CD4-positive, alpha-beta memory T cell (primary cell): Measurements from ENCODE around the gene CACNA1C. TPM values are rescaled to one million over a fixed set of nuclear protein-coding genes. Genes with fewer than 3 reads are reported as not detected.
A peak's percentile ranks its signal among the peaks of the same experiment; 100 is the strongest.

ENCODE experiments used
- CTCF ChIA-PET: fragments of 350-600 bp; sonication (Branson Sonifier 250); formaldehyde crosslinking; loops from one replicate; lab custom pipeline; 2021; ENCODE audit warnings: inconsistent platforms; ENCODE audit not compliant: partially characterized antibody; lab: Charles Lee
- POLR2A ChIA-PET: fragments of 350-600 bp; sonication (Branson Sonifier 250); formaldehyde crosslinking; loops from one replicate; lab custom pipeline; 2021; ENCODE audit not compliant: partially characterized antibody; lab: Charles Lee
- DNase-seq, 5 donors: peaks; one replicate each; pipeline versions ENCODE4 v3.0.0 to v3.0.0-alpha.2; 2020 to 2022; ENCODE audit warnings: mixed read lengths in 1 of 5
- H3K27ac ChIP-seq: one replicate; pipeline ENCODE4 v1.7.0; 2013; ENCODE audit warnings: low read depth, low read length
- H3K27me3 ChIP-seq: 2 replicates; pipeline ENCODE4 v1.7.0; 2013; ENCODE audit warnings: mild to moderate bottlenecking, low read length, moderate library complexity; ENCODE audit not compliant: insufficient read depth
- H3K36me3 ChIP-seq: 2 replicates; pipeline ENCODE4 v1.7.0; 2013; ENCODE audit warnings: mild to moderate bottlenecking, low read length, moderate library complexity; ENCODE audit not compliant: insufficient read depth
- H3K4me1 ChIP-seq: 2 replicates; pipeline ENCODE4 v1.7.0; 2013; ENCODE audit warnings: mild to moderate bottlenecking, low read length, moderate library complexity; ENCODE audit not compliant: insufficient read depth
- H3K4me3 ChIP-seq, 2 donors: one replicate each; pipeline ENCODE4 v1.7.0; 2013; ENCODE audit warnings: low read length in 2 of 2, mild to moderate bottlenecking in 1 of 2
- H3K9me3 ChIP-seq, 2 donors: one replicate each; pipeline ENCODE4 v1.7.0; 2013; ENCODE audit warnings: low read length in 2 of 2, control low read depth in 1 of 2; ENCODE audit not compliant: control insufficient read depth in 1 of 2
- H3K27ac Mint-ChIP-seq, 7 donors: one replicate each; pipeline ENCODE4 v1.8.0; 2020 to 2021; ENCODE audit warnings: mixed read lengths in 7 of 7, mild to moderate bottlenecking in 6 of 7, inconsistent platforms in 3 of 7, moderate library complexity in 3 of 7
- H3K27me3 Mint-ChIP-seq, 2 donors: one replicate each; pipeline ENCODE4 v1.8.0; 2020 to 2021; ENCODE audit warnings: mixed read lengths in 2 of 2
- H3K36me3 Mint-ChIP-seq, 2 donors: one replicate each; pipeline ENCODE4 v1.8.0; 2020 to 2021; ENCODE audit warnings: mixed read lengths in 2 of 2, inconsistent platforms in 1 of 2, mild to moderate bottlenecking in 1 of 2
- H3K4me1 Mint-ChIP-seq, 4 donors: one replicate each; pipeline ENCODE4 v1.8.0; 2020 to 2021; ENCODE audit warnings: mixed read lengths in 4 of 4, mild to moderate bottlenecking in 1 of 4
- H3K4me3 Mint-ChIP-seq, 8 donors: one replicate each; pipeline ENCODE4 v1.8.0; 2020 to 2021; ENCODE audit warnings: mixed read lengths in 8 of 8, mild to moderate bottlenecking in 7 of 8, moderate library complexity in 6 of 8, inconsistent platforms in 3 of 8
- H3K9me3 Mint-ChIP-seq, 8 donors: one replicate each; pipeline ENCODE4 v1.8.0; 2020 to 2021; ENCODE audit warnings: mixed read lengths in 8 of 8, mild to moderate bottlenecking in 5 of 8, inconsistent platforms in 3 of 8, moderate library complexity in 1 of 8
- intact Hi-C: fragments of 100-400 bp; cut with micrococcal nuclease; formaldehyde crosslinking; loops from one replicate; pipeline ENCODE4 v1.15.1; 2023
- polyA plus RNA-seq, 2 donors: library from polyadenylated mRNA; unstranded; fragments of 300-500 nt; fragmentation: Illumina TruSeq; gene quantifications; one replicate each; pipeline ENCODE4 v1.2.3, GENCODE V29; 2021
- total RNA-seq, 2 experiments: library from RNA; stranded (reverse); gene quantifications; one replicate each; pipeline ENCODE4 v1.2.3, GENCODE V29; 2021

Gene CACNA1C
- total and polyA plus RNA-seq, 4 experiments from 2014 or later, result 0.05 to 0.21 (median 0.07) TPM

DNA sequence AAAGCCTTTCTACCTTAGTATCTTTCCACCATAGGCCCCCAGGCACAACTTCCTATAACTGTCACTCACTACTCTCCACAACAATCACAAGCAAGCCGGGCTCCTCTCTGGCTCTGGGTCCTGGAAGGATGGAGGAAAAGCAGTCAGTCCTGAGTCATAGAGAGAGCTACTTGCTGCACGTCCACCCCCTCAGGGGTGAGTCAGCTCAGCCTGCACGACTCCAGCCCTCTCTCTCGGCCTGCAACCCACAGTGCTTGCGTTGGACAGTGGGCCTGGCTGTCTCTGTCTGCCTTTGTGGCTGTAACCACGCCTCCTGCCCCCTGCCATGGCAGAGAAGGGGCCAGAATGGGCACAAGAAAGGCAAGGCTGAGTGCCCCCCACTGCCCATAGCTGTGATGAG is 587.9 kb downstream of the CACNA1C start:
- no peak overlapping the region for H3K27ac Mint-ChIP-seq
- DNase-seq, result no peak
- no peak overlapping the region for H3K27ac ChIP-seq
- H3K4me1 Mint-ChIP-seq, result peaks cover 12 to 30% (median 17%) of the 10 kb centered on the region in 4 donors
- H3K27me3 Mint-ChIP-seq, result peaks cover 15 to 40% of the 10 kb centered on the region in 2 donors
- peaks cover 5% of the 10 kb centered on the region for H3K27me3 ChIP-seq
- intact Hi-C loops, result no loop called here
- no peaks in the 10 kb centered on the region for H3K9me3 Mint-ChIP-seq
- ChIA-PET POLR2A (no interaction called here), CTCF (no interaction called here)
- no peaks in the 10 kb centered on the region for H3K36me3 Mint-ChIP-seq
- H3K4me3 ChIP-seq, result no peak overlapping the region
- peaks cover 17% of the 10 kb centered on the region for H3K4me1 ChIP-seq
- no peaks in the 10 kb centered on the region for H3K36me3 ChIP-seq
- no peak overlapping the region for H3K4me3 Mint-ChIP-seq
- no peaks in the 10 kb centered on the region for H3K9me3 ChIP-seq

DNA sequence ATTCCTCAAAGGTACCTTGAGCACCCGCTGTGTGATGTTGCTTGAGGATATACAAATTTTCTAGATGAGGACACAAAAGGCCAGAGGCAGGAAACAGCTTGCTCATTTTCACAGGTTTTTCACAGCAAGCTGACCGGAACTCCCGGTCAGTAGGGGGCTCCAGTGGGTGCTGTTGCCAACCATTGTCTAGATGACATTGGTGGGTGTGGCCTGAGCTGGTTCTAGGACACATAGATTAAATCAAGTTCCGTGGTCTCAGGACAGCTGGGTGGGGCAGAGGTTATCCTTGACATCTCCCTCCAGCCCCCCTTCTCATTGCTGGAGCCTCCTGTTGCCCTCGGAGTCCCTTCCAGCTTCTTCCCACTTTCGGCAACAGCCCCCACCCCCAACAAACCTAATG is 588.4 kb downstream of the CACNA1C start:
- H3K4me3 ChIP-seq, result no peak overlapping the region
- no peaks in the 10 kb centered on the region for H3K9me3 ChIP-seq
- peaks cover 5% of the 10 kb centered on the region for H3K27me3 ChIP-seq
- Mint-ChIP-seq H3K4me1 (peaks cover 12 to 30% (median 17%) of the 10 kb centered on the region in 4 donors), H3K4me3 (peak overlapping the region in 1 of 8 donors; percentile 3), H3K36me3 (no peaks in the 10 kb centered on the region), H3K27me3 (peaks cover 17 to 42% of the 10 kb centered on the region in 2 donors), H3K9me3 (no peaks in the 10 kb centered on the region), H3K27ac (no peak overlapping the region)
- CTCF ChIA-PET, result interaction anchor here (1.8 kb wide), 1 partner anchor 145 kb away, joined by 4 read pairs; no protein-coding TSS in a partner anchor
- H3K27ac ChIP-seq, result no peak overlapping the region
- DNase-seq, result no peak
- POLR2A ChIA-PET, result no interaction called here
- H3K36me3 ChIP-seq, result no peaks in the 10 kb centered on the region
- H3K4me1 ChIP-seq, result peaks cover 17% of the 10 kb centered on the region
- intact Hi-C loops, result no loop called here

DNA sequence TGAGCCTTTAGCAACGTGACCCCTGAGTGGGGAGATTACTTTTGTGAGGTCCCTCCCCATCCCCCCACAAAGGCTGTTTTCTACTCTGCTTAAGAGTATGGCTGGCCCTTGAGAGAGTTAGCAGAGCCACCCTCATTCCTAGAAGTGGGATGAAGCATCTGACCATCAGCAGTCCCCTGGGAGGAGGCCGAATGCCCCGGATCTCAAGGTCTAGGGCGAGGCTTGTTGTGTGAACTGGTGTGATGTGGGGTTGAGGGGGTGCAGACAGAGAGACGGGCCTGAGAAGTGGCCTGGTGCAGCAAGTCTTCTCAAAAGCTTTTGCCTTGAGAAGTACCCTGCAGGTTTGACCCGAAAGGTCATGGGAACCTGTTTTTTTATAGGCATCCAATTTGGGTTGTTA is 589.0 kb downstream of the CACNA1C start:
- H3K4me3 Mint-ChIP-seq, result peak overlapping the region in 2 of 8 donors; percentile 18 to 71
- H3K4me1 ChIP-seq, result peaks cover 17% of the 10 kb centered on the region
- H3K36me3 Mint-ChIP-seq, result no peaks in the 10 kb centered on the region
- peak overlapping the region in 3 of 7 donors; percentile 12 to 70 (median 18) for H3K27ac Mint-ChIP-seq
- intact Hi-C loops, result no loop called here
- ChIA-PET CTCF (interaction anchor here (1.8 kb wide), 1 partner anchor 144 kb away, joined by 4 read pairs; no protein-coding TSS in a partner anchor), POLR2A (no interaction called here)
- H3K9me3 Mint-ChIP-seq, result no peaks in the 10 kb centered on the region
- H3K9me3 ChIP-seq, result no peaks in the 10 kb centered on the region
- H3K27me3 ChIP-seq, result peaks cover under 1% of the 10 kb centered on the region
- no peak for DNase-seq
- H3K27me3 Mint-ChIP-seq, result peaks cover 16 to 46% of the 10 kb centered on the region in 2 donors
- no peak overlapping the region for H3K27ac ChIP-seq
- no peaks in the 10 kb centered on the region for H3K36me3 ChIP-seq
- H3K4me3 ChIP-seq, result no peak overlapping the region
- peaks cover 12 to 30% (median 17%) of the 10 kb centered on the region in 4 donors for H3K4me1 Mint-ChIP-seq

GRCh38 chr12:2642176-2642892 is 589.5 kb downstream of the CACNA1C start:
- peak overlapping the region in 6 of 7 donors; percentile 5 to 70 (median 58) for H3K27ac Mint-ChIP-seq
- H3K36me3 ChIP-seq, result no peaks in the 10 kb centered on the region
- CTCF ChIA-PET, result interaction anchor here (1.8 kb wide), 1 partner anchor 143 kb away, joined by 4 read pairs; no protein-coding TSS in a partner anchor
- peak in 2 of 5 donors; percentile 5 to 12 for DNase-seq
- H3K36me3 Mint-ChIP-seq, result no peaks in the 10 kb centered on the region
- H3K4me1 Mint-ChIP-seq, result peaks cover 12 to 30% (median 17%) of the 10 kb centered on the region in 4 donors
- no peaks in the 10 kb centered on the region for H3K9me3 Mint-ChIP-seq
- POLR2A ChIA-PET, result no interaction called here
- peak overlapping the region in 5 of 8 donors; percentile 18 to 71 (median 46) for H3K4me3 Mint-ChIP-seq
- peaks cover 16 to 49% of the 10 kb centered on the region in 2 donors for H3K27me3 Mint-ChIP-seq
- H3K27ac ChIP-seq, result no peak overlapping the region
- H3K9me3 ChIP-seq, result no peaks in the 10 kb centered on the region
- intact Hi-C loops, result no loop called here
- peaks cover 17% of the 10 kb centered on the region for H3K4me1 ChIP-seq
- no peaks in the 10 kb centered on the region for H3K27me3 ChIP-seq
- no peak overlapping the region for H3K4me3 ChIP-seq

GRCh38 chr12:2642896-2643425 is 590.2 kb downstream of the CACNA1C start:
- Mint-ChIP-seq H3K36me3 (no peaks in the 10 kb centered on the region), H3K27me3 (peaks cover 14 to 46% of the 10 kb centered on the region in 2 donors), H3K9me3 (no peaks in the 10 kb centered on the region), H3K4me1 (peaks cover 12 to 30% (median 17%) of the 10 kb centered on the region in 4 donors), H3K27ac (peak overlapping the region in 2 of 7 donors; percentile 14 to 39), H3K4me3 (peak overlapping the region in 2 of 8 donors; percentile 1 to 71)
- no peak for DNase-seq
- intact Hi-C loops, result no loop called here
- Histone ChIP-seq H3K9me3 (no peaks in the 10 kb centered on the region), H3K36me3 (no peaks in the 10 kb centered on the region), H3K27ac (no peak overlapping the region), H3K27me3 (no peaks in the 10 kb centered on the region), H3K4me3 (no peak overlapping the region), H3K4me1 (peaks cover 17% of the 10 kb centered on the region)
- POLR2A ChIA-PET, result no interaction called here
- CTCF ChIA-PET, result interaction anchor here (1.8 kb wide), 1 partner anchor 143 kb away, joined by 4 read pairs; no protein-coding TSS in a partner anchor

GRCh38 chr12:2643576-2644135 is 590.9 kb downstream of the CACNA1C start:
- CTCF ChIA-PET, result no interaction called here
- peaks cover 12 to 30% (median 17%) of the 10 kb centered on the region in 4 donors for H3K4me1 Mint-ChIP-seq
- peak overlapping the region in 1 of 7 donors; percentile 14 for H3K27ac Mint-ChIP-seq
- no peak overlapping the region for H3K4me3 ChIP-seq
- no peaks in the 10 kb centered on the region for H3K9me3 Mint-ChIP-seq
- no peak overlapping the region for H3K4me3 Mint-ChIP-seq
- no peaks in the 10 kb centered on the region for H3K9me3 ChIP-seq
- intact Hi-C loops, result no loop called here
- H3K4me1 ChIP-seq, result peaks cover 17% of the 10 kb centered on the region
- no peaks in the 10 kb centered on the region for H3K36me3 ChIP-seq
- DNase-seq, result no peak
- no peaks in the 10 kb centered on the region for H3K27me3 ChIP-seq
- H3K36me3 Mint-ChIP-seq, result no peaks in the 10 kb centered on the region
- peaks cover 10 to 46% of the 10 kb centered on the region in 2 donors for H3K27me3 Mint-ChIP-seq
- POLR2A ChIA-PET, result no interaction called here
- H3K27ac ChIP-seq, result no peak overlapping the region
